SK-N-SH (cell line): ENCODE measurements around the gene VTN.

Source experiments
- FOXJ3 ChIP-seq: sonication (generic); formaldehyde crosslinking; IDR thresholded peaks from 2 replicates; pipeline ENCODE4 v1.5.1; 2020; ENCODE audit warnings: mild to moderate bottlenecking, missing genetic modification reagents
- RFX5 ChIP-seq: IDR thresholded peaks from 2 replicates; pipeline ENCODE4 v1.6.1; 2012; ENCODE audit warnings: mild to moderate bottlenecking, improper control_type of control experiment, low read length
- TF ChIP-seq, protein P1 (sequence below): fragments of 200-600 bp; sonication (generic); IDR thresholded peaks from 2 replicates; pipeline ENCODE4 v1.6.1; 2017; ENCODE audit warnings: antibody characterized with exemption, mild to moderate bottlenecking, moderate library complexity

DNA sequence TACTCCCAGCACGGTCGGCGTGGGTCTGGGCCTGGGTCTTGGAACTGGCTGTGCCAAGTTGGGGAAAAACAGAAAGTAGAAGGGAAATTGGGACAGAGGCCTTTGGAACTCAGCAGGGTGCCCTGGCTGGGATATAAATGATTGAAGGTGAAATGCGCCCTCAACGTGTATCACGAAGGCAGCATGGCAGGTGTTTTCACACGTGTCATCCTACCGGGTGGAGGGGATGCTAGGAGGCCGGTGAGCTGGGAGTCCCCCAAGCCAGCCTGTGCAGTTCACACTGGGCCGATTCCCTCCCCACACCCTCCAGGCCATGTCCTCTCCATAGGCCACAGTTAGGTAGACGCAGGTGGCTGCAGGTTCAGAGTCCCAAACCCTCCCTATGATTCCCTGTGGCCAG is 28.6 kb downstream of the VTN start:
- TF ChIP-seq FOXJ3 (CRISPR knock-in tag) = no peak
- no peak for TF ChIP-seq RFX5
- TF ChIP-seq, protein P1, sequence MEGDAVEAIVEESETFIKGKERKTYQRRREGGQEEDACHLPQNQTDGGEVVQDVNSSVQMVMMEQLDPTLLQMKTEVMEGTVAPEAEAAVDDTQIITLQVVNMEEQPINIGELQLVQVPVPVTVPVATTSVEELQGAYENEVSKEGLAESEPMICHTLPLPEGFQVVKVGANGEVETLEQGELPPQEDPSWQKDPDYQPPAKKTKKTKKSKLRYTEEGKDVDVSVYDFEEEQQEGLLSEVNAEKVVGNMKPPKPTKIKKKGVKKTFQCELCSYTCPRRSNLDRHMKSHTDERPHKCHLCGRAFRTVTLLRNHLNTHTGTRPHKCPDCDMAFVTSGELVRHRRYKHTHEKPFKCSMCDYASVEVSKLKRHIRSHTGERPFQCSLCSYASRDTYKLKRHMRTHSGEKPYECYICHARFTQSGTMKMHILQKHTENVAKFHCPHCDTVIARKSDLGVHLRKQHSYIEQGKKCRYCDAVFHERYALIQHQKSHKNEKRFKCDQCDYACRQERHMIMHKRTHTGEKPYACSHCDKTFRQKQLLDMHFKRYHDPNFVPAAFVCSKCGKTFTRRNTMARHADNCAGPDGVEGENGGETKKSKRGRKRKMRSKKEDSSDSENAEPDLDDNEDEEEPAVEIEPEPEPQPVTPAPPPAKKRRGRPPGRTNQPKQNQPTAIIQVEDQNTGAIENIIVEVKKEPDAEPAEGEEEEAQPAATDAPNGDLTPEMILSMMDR = no peak
